ENCODE results near the gene SCUBE3. TPM values are rescaled to one million over a fixed set of nuclear protein-coding genes. Genes with fewer than 3 reads are reported as not detected.

SCUBE3 gene
- total and polyA plus RNA-seq, 2 of the 4 experiments (the other 2 are of a cell fraction) = 19.9 to 45.5 TPM

DNA sequence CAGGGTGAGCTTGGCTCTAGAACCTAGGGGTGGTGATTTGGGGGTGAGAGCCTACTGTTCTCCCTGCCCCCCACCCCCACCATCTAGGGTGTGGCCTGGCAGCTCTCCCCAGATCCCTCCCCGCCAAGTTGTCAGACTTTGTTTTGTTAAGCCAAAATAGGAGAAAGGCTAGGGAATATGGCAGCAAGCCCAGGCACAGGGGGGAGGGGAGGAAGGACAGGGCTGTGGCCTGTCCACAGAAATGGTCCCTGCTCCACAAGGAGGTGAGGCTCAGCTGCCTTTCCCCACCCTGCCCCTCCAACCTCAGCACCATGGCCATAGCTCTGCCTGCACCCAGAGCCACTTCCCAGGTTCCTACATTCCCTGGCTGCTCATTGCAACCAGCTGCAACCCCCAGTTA lies 17.2 kb downstream of the SCUBE3 start:
- no peak overlapping the region for H2BK20ac ChIP-seq (ENCODE audit: low read depth, low read length)
- no peak overlapping the region for H2BK5ac ChIP-seq (ENCODE audit: low read depth, low read length, poor library complexity, severe bottlenecking)
- ATAC-seq (ENCODE audit: low read depth) (peak; percentile 57), DNase-seq (no peak)
- intact Hi-C loops (cut with micrococcal nuclease) (no loop called here), in situ Hi-C loops (cut with MboI; ENCODE audit: low sequenced_read_pairs) (no loop called here), dilution Hi-C loops (cut with HindIII; ENCODE audit: low sequenced_read_pairs, unreplicated experiment) (no loop called here)
- H3K4me2 ChIP-seq (ENCODE audit: low read depth, low read length) = no peak overlapping the region; the same call in 1 of the 2 replicates
- H3K23ac ChIP-seq (ENCODE audit: low read depth, low read length) = no peak overlapping the region
- peaks cover 6% of the 10 kb centered on the region for H3K9me3 ChIP-seq (ENCODE audit: control insufficient read depth, insufficient read depth, low read length)
- H3K27ac ChIP-seq (ENCODE audit: insufficient read depth, low read length) = no peak overlapping the region
- no peaks in the 10 kb centered on the region for H3K27me3 ChIP-seq (ENCODE audit: control insufficient read depth, insufficient read depth, low read length)
- H2BK120ac ChIP-seq (ENCODE audit: low read depth, low read length) = peak overlapping the region; percentile 59; the same call in 1 of the 2 replicates
- peaks cover 4 to 9% of the 10 kb centered on the region in 2 experiments; a peak in 3 of 4 replicates for H3K79me1 ChIP-seq (ENCODE audit: low read depth in 1 of 2, low read length in 2 of 2)
- ChIA-PET POLR2A (ENCODE audit: unreplicated experiment) (no interaction called here), CTCF (interaction anchor here (0.8 kb wide), 1 partner anchor 11 kb away, joined by 3 read pairs; no protein-coding TSS in a partner anchor)
- 0 out of 2 replicates have a peak overlapping the region, but pooled peaks have one; percentile 35 for H4K5ac ChIP-seq (ENCODE audit: low read depth, low read length)
- H3K4ac ChIP-seq (ENCODE audit: low read depth, low read length) = peak overlapping the region; percentile 46
- no peak for TF ChIP-seq CHD1 (IDR thresholded peaks at IDR 0.05; ENCODE audit: low read depth, low read length)
- no peak for TF ChIP-seq MAZ (IDR thresholded peaks at IDR 0.05; ENCODE audit: borderline replicate concordance, low read depth, low read length)
- no peak for TF ChIP-seq FOS (IDR thresholded peaks at IDR 0.05; ENCODE audit: low read depth, low read length)
- TF ChIP-seq SMC3 (IDR thresholded peaks at IDR 0.05; ENCODE audit: low read depth, low read length) = no peak
- TF ChIP-seq BHLHE40 (IDR thresholded peaks at IDR 0.05; ENCODE audit: low read depth, low read length) = no peak
- TF ChIP-seq, protein P1, sequence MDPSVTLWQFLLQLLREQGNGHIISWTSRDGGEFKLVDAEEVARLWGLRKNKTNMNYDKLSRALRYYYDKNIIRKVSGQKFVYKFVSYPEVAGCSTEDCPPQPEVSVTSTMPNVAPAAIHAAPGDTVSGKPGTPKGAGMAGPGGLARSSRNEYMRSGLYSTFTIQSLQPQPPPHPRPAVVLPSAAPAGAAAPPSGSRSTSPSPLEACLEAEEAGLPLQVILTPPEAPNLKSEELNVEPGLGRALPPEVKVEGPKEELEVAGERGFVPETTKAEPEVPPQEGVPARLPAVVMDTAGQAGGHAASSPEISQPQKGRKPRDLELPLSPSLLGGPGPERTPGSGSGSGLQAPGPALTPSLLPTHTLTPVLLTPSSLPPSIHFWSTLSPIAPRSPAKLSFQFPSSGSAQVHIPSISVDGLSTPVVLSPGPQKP (IDR thresholded peaks at IDR 0.05; ENCODE audit: borderline replicate concordance, low read depth, low read length) = no peak
- no peak for TF ChIP-seq RFX5 (IDR thresholded peaks at IDR 0.05; ENCODE audit: low read depth, low read length)
- no peak for TF ChIP-seq NFE2L2 (IDR thresholded peaks at IDR 0.05; ENCODE audit: low read depth, low read length)
- no peak for TF ChIP-seq POLR2A (IDR thresholded peaks at IDR 0.05; ENCODE audit: low read depth, low read length)
- TF ChIP-seq MAFK (IDR thresholded peaks at IDR 0.05; ENCODE audit: low read depth, low read length) = no peak
- no peaks in the 10 kb centered on the region for H4K20me1 ChIP-seq (ENCODE audit: insufficient read depth, low read length)
- 0 out of 3 replicates have a peak overlapping the region, but pooled peaks have one; percentile 10 for H2BK15ac ChIP-seq (ENCODE audit: low read depth, low read length)
- H3K4me1 ChIP-seq (ENCODE audit: control insufficient read depth, insufficient read depth, low read length) = peaks cover 7% of the 10 kb centered on the region
- peak overlapping the region; percentile 26 for H2AK9ac ChIP-seq (replicated peaks; ENCODE audit: low read depth, low read length, poor library complexity)
- WGBS, 2 experiments (ENCODE audit: extremely low coverage in 2 of 2, insufficient read length in 1 of 2) = no CpG with 5 or more reads among the region's 1 CpG
- no peak overlapping the region for H3K56ac ChIP-seq (ENCODE audit: extremely low read depth, insufficient read depth, low read length)
- peak overlapping the region; percentile 32; the same call in 1 of the 2 replicates for H4K91ac ChIP-seq (ENCODE audit: insufficient read depth, low read depth, low read length)
- no peak overlapping the region for H3K4me3 ChIP-seq (ENCODE audit: insufficient read depth, low read depth, low read length)
- peaks cover 9% of the 10 kb centered on the region for H3K9me1 ChIP-seq (ENCODE audit: insufficient read depth, low read length)
- peak overlapping the region; percentile 32; the same call in 1 of the 2 replicates for H3K14ac ChIP-seq (replicated peaks; ENCODE audit: low read depth, low read length)
- peaks cover 20% of the 10 kb centered on the region for H3K36me3 ChIP-seq (ENCODE audit: control insufficient read depth, insufficient read depth, low read length)
- H2AFZ ChIP-seq (replicated peaks; ENCODE audit: low read length, poor library complexity) = no peak overlapping the region
- no peak overlapping the region for H3K9ac ChIP-seq (ENCODE audit: low read depth, low read length)
- no peak overlapping the region for H3K18ac ChIP-seq (ENCODE audit: low read depth, low read length)
- H4K8ac ChIP-seq (ENCODE audit: low read depth in 2 of 2, low read length in 2 of 2) = peak overlapping the region in 1 of 2 experiments; percentile 39; a peak in 2 of 4 replicates
- peak overlapping the region; percentile 50; the same call in 1 of the 2 replicates for H2AK5ac ChIP-seq (ENCODE audit: low read depth, low read length)
- BruUV-seq (replicated peaks) = no TSS peak

Measured in IMR-90 (cell line).